Activated gamma-delta T cell (primary cell): ENCODE measurements around the gene SOST.
A peak's percentile ranks its signal among the peaks of the same experiment; 100 is the strongest.
"Not testable (repeated sequence)": the region's sequence is repeated elsewhere in the genome, so short reads cannot be mapped to it uniquely, and the experiment has no call there.

Experiments
- DNase-seq: peaks from one replicate; lab custom pipeline; 2025; lab: John Stamatoyannopoulos, UW
- total RNA-seq, 2 donors: gene quantifications; one replicate each; lab custom pipeline; 2026; lab: John Stamatoyannopoulos, UW

SOST gene
- 0 reads per million in 2 donors for total RNA-seq

DNA sequence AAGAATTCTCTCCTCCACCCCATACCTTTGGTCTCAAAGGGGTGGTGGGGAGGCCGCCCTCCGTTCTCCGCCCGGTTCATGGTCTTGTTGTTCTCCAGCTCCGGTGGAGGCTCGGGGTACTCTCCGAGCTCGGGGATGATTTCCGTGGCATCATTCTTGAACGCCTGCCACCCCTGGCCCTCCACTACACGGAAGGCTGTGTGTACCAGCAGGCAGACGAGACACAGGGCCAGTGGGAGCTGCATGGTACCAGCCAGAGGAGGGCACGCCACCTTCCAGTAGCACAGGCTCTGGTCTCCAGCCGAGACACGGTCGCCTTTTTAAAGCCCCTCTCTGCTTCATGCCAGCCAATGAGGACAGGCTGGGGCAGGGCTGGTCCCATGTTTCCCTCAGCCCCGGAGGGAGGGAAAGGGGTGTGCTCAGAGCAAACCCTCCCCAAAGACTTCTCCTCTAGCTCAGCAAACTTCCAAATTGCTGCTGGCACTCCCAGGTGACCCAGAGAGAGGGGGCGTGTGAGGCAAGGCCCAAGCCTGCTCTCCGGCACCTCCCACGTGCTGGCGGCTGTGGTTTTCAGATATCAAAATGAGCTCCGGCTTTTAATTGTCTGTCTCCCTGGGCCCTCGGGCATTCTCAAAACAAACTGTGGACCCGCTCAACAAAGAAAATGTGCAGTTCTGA, at the start of gene SOST:
TSS of gene SOST (minus strand) at position 295 of the 678 bp plus-strand sequence. CDS start at position 245, 50 bp downstream.
- no peak for DNase-seq

DNA sequence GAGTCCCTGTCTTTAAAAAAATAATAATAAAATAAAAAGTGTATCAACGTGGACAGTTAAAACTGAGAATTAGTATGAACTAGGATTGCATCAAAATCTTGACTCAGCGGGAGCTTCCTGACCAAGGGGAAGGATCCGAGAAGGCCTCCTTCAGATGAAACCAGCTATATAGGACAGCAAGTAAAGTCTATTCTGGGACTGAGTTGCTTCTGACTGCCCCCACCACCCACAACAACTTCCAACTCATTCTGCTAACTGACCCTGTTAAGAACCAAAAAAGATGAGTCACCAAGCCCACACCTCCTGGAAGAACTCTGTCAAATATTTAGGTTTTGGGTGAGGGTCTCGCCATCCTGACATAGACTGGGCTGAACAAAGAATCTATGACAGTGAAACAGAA, 49.5 kb upstream of the SOST start:
- no peak for DNase-seq

DNA sequence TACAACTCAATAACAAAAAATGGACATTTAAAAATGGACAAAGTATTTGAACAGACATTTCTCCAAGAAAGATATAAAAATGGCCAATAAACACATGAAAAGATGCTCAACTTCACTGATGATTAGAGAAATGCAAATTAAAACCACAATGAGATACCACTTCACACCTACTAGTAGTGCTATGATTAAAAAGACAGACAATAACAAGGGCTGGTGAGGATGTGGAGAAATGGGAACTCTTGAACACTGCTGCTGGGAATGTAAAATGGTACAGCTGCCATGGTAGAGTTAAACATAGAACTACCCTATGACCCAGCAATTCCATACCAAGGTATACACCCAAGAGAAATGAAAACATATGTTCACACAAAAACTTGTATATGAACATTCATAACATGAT, 46.5 kb upstream of the SOST start:
- DNase-seq, result no peak

DNA sequence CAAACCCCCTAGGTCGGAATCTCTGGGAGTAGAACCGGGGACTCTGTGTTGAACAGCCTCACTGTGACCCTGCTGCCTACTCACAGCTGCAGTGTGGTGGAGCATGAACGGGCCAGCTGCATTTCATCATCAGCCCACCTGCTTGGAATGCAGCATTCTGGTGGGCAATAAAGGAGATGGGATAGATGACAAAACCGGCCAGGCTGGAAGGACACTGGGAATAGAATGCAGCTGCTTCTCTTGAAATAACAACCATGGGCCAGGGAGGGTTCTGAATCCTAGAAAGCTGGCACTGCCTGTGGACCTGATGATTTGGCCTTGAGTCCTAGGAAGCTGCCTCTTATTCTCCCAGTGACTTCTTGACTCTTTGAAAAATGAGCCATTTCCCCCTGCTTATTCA, 45.2 kb upstream of the SOST start:
- no peak for DNase-seq

DNA sequence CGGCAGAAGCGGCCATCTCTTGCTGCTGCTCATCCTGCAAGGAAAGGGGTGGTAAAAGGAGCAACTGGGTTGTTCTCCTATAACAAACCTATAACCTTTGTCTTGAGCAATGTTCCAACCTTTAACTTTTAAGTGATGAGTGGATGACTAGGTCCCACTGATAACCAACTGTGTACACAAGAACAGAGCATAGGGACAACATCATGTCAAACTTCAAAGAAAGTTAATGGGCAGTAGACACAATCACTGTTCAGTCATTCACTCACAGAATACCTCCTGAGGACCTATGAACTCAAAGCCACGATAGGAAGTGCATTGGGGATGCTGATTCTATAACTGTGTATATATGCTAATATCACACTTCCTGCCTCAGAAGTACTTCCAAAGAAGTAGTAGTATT, 43.3 kb upstream of the SOST start:
- DNase-seq, result no peak

DNA sequence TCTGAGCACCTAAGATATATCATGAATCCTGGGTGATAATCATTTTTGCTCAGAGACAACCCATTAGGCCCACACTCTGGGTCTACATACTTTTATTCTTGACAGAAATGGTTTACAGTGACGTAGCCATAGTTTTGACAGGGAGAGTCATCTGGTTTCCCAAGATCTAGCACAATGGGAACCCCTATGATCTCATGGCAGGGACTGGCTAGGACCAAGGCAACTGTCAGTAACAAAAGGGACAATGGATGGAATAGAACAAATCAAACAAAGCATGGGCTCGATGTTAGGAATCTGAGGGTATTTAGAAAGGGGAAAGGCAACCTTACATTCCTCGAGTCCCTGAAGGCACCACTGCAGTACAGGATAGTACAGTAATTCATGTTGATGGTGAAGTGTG, 42.1 kb upstream of the SOST start:
- no peak for DNase-seq

DNA sequence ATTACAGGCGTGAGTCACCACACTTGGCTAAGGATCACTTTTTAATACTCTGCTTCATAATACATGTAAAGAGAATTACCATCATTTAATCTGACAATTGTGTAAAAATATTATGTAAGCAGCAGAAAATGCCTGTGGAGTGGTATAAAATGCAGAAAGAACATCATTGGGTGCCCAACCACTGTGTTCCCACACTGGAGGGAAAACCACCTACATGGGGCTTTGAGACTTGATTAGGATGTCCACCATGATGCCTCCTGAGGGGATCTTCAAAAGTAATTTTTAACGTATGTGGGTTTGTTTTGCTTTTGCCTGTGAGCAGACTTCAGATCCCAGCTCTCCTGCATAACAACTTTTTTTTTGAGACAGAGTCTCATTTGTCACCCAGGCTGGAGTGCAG, 40.5 kb upstream of the SOST start:
- no peak for DNase-seq

DNA sequence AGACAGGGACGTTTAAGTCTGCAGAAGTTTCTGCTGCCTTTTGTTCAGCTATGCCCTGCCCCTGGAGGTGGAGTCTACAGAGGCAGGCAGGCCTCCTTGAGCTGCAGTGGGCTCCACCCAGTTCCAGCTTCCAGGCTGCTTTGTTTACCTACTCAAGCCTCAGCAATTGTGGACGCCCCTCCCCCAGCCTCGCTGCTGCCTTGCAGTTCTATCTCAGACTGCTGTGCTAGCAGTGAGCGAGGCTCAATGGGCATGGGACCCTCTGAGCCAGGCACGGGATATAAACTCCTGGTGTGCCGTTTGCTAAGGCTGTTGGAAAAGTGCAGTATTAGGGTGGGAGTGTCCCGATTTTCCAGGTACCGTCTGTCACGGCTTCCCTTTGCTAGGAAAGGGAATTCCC, 39.4 kb upstream of the SOST start:
- DNase-seq, result not testable (repeated sequence)

DNA sequence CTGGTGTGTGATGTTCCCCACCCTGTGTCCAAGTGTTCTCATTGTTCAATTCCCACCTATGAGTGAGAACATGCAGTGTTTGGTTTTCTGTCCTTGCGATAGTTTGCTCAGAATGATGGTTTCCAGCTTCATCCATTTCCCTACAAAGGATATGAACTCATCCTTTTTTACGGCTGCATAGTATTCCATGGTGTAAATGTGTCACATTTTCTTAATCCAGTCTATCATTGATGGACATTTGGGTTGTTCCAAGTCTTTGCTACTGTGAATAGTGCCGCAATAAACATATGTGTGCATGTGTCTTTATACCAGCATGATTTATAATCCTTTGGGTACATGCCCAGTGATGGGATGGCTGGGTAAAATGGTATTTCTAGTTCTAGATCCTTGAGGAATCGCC, 34.1 kb upstream of the SOST start:
- not testable (repeated sequence) for DNase-seq

DNA sequence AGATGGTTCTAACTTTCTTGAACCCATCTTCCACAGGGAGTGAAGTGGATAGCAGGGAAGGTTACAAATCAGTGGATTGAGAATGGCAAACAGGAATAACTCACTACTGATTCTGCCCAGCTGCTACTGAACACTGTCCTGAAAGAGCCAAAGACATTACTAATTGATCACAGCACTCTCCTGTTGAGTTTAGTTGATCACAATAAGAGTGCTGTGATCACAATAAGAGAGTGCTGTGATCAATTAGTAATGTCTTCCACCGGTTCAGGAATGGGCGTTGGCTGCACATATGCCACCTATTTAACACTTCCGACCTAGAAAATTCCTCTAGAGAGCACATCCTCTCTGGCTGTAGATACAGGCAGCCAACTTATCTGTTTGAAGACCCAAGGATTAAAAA, 33.0 kb upstream of the SOST start:
- no peak for DNase-seq

DNA sequence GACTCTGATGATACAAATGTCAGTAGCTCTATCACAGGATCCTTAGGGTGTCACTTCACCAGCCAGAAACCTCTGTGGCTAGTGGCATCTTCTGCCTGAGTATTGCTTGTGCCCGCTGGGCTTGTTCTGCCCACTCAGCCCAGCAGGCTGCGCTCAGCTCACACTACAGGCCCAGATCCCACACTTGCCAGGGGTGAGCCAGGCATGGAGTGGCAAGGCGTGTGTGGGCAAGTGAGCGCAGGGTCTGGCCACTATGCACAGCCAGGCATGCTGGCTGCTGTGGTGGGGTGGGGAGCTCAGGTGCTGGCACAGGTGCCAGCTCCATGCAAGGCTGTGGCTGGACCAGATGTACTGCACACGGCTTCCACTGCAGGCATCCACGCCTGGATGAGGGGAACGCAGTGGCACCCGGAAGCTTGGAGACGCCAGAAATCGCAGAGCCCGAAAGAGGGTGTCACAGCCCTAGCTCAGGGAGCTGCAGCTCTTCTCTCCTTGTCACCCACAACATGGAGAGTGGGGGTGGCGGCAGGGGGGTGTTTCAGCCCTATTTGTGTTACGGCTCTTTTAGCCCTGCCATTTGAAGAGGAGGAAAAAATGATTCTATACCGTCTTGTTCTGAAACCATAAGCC, 31.8 kb upstream of the SOST start:
- DNase-seq, result no peak

DNA sequence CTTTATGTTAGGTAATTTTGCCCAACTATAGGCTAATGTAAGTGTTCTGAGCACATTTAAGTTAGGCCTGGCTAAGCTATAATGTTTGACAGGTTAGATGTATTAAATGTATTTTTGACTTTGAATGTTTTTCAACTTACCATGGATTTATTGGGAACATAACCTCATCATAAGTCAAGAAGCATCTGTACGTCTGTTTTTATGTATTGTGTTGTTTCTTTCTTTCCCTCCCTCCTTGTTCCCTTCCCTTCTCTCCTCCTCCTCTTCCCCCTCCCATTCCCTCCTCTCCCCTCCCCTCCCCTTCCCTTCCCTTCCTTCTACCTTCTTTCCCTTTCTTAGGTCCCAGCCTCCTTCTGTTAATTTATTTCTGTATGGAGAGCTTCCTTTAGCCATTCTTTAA, 30.9 kb upstream of the SOST start:
- no peak for DNase-seq

DNA sequence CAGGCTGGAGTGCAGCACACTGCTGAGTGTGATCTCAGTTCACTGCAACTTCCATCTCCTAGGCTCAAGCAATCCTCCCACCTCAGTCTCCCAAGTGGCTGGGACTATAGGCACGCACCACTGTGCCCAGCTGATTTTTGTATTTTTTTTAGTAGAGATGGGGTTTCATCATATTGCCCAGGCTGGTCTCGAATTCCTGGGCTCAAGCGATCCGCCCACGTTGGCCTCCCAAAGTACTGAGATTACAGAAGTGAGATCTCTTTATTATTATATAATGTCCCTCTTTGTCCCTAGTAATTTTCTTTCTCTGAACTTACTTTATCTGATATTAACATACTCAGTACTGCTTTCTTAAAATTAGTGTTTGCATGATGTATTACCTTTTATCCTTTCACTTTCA, 29.9 kb upstream of the SOST start:
- DNase-seq, result no peak

DNA sequence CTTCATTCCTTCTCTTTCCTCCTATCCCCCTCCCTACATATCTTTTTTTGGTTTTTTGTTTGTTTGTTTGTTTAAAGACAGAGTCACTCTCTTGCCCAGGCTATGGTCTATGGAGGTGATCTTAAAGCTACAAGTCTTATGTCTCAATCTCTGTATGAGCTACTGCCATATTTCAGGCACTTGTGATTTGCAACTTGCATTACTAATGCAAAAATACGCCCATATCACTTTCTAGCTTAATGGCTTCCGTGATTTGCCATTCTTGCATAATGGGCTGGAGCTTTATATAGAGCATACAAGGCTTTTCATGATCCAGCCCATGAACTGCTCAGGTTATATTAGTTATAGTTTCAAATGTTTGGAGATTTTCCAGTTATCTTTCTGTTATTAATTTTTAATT, 29.1 kb upstream of the SOST start:
- DNase-seq, result no peak

DNA sequence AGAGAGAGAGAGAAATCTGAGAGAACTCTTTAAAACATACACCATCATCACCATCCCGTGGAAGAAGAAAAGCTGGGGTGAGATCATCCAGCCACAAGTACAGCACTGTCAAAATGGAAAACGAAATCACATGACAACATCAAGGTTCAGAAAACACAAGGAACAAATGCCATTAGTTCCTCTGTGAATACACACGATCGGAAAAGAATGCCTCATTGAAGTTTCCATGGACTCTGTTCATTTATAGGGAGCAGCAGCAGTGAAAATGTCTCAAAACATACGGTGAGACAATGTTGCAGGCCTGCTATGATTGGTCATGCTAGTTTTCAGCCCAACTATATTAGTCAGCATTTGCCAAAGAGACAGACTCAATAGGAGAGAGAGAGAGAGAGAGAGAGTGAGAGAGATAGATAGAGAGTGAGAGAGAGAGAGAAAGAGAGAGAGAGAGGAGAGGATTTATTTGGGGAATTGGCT, 26.1 kb upstream of the SOST start:
- DNase-seq, result no peak

DNA sequence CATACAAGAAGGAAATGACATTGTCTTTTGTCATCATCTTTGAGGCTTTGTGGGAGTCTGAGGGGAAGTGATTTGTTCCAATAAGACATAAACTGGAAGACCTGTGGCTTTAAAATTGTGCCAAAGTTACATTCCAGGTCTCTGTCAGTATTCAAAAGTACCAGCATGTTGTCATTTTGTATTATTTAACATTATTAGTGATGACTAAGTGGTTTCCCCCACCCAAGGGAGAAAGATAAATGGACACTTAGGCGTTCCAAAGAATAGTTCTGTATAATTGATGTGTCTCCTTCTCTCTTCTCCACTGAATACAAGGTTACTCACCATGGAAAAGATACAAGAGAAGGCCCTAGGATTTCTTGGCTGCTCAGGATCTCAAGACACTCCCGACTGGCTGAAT, 25.5 kb upstream of the SOST start:
- DNase-seq, result no peak

DNA sequence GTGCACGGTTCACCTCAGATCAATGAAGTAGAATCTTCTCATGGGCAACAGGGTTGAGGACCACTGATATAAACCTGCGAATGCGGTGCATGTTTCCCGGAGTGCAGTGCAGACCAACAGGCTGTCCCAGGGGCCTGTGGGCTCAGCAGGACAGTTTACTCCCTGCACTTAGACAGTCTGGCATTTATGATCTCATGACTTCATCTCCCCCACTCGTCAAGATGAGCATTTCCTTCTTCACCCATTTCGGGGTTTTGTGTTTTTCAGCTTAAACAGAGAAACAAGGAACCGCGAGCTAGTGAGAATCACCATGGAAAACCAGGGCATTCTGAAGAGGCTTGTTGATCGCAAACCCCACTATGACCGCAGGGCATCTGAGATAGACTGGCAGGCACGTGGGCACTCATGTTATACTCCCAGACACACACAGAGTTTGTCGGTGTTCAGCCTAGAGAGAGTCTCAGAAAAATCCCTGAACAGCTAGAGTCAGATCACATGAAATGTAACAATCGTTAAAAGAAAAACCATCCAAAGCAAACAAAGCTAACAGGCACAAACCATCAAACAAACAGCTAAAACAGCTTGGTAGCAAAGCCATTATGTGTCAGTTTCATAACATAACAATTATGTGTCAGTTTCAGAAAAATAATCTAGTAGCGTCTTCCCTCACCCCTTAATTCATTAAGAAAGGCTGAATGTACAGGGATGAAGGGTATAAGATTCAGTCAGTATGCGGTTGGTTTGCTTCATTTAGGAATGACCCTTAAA, 24.5 kb upstream of the SOST start:
- DNase-seq, result no peak

DNA sequence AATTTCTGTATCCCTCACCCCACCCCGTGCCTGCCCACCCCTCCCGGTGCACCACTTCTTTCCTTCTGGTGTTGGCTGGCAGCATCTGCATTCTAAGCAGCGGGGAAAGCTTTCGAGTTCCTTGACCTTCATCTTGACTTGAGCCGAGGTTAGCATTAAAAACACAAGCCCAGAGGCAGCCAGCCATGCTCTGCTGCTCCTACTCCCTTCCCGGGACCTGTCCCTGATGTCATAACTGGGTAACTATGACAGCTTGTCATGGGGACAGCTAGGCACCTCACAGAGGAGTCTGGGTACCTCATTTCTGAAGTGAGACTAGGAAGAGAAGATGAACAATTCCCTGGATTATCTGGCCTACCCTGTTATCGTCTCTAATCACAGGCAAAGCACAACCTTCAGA, 21.5 kb upstream of the SOST start, which contains the start of gene CFAP97D1:
TSS of gene CFAP97D1 (plus strand) at position 301 of the 400 bp plus-strand sequence. CDS start at position 329, 28 bp downstream.
- no peak for DNase-seq

DNA sequence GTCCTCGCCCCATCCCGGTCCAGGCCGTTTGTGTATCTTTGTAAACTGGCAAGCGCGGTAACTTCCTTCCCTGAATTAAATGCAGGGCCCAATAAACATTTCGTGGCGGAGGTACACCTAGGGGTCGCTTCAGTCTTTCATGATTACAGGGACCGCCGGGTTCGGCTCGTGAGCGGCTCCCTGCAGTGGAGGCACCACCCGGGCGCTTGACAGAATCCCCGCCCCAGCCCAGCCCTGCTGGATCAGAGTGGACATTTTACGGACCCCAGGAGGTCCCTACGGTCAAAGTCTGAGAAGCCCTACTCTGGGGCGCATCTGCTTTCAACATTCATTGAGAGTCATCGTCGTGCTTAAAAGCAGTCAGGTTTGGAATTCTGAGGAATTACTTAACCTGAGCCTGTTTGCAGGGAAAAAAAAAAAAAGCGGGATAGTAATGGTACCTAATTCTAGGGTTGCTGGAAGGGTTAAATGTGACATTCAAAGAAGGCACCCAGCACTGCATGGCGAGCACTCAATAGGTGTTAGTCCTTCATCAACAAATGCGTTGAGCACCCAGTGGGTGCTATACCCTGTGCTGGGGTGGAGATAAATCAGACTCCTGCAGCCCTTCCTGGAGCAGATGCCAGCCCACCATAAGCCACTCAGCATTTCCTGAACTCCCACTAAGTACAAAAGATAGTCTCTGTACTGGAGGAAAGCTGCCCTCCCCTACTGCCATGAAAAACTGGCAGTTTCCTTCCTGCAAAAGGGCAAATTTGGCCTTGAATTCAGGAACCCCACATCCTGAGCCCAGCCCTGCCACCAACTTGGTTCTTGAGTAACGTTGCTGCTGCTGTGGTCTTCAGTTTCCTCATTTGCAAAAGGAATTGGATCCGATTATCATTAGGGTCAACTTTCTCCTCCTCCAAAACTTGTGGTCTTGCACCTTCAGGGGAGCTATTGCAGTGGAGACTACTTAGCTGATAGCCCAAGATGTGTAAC, 20.8 kb upstream of the SOST start:
- DNase-seq, result no peak

DNA sequence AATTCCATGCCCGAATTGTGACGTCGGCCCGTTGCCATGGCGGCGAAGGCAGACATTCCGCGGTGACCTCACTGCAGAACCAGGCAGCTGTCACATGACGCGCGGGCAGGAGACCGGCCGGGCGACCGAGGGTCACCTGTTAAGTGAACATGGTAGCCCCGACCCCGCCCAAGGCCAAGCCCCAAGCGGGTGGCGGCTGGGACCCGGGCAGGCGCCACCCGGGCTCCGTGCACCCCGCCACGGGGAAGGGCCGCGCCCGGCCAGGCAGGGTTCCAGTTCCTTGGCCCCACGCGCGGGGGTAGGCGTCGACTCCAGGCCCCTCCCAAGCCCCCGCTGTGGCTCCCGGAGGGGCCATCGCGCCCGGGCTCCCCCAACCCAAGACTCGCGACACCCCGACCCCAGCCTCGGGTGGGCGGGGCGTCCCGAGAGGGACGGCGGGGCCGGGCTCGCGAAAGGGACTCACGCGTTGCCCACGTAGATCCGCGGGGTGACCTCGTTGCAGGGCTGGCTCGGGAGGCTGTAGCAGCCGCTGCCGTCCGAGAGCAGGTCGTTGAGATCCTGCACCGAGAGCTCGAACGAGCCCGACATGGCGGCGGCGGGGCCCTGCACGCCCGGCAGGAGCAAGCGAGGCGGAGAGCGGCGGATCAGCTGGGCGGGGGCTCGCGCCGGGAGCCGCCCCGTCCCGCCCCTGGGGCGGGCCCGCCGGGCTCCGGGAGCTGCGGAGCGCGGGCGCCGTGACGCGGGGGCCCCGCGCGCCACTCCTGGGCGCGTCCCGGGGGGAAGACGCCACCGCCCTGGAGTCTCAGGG, 19.9 kb upstream of the SOST start, which contains the start of gene DUSP3:
TSS of gene DUSP3 (minus strand) at position 641 of the 808 bp plus-strand sequence. CDS start at position 588, 53 bp downstream.
- peak; percentile 55 for DNase-seq
